Measurements from ENCODE around the gene ACRV1. TPM values are rescaled to one million over a fixed set of nuclear protein-coding genes. Genes with fewer than 3 reads are reported as not detected.
A peak's percentile ranks its signal among the peaks of the same experiment; 100 is the strongest.

Gene ACRV1
- total and polyA plus RNA-seq, 2 of the 13 experiments (the other 11 are each of a cell fraction or from before 2014, with no cell fraction given), result not detected

GRCh38 chr11:125625630-125626287 lies 54.9 kb downstream of the ACRV1 start (continued):
- TF ChIP-seq ZBTB39 (CRISPR knock-in tag; IDR thresholded peaks at IDR 0.05) (peak; percentile 56; the same call in 1 of the 2 replicates), RAD51 (IDR thresholded peaks at IDR 0.05; ENCODE audit: borderline replicate concordance) (no peak), ZNF878 (CRISPR knock-in tag; IDR thresholded peaks at IDR 0.05) (peak; percentile 59), BCLAF1 (IDR thresholded peaks at IDR 0.05) (no peak), HNF1B (CRISPR knock-in tag; IDR thresholded peaks at IDR 0.05) (peak; percentile 98), IRF1 (CRISPR knock-in tag; IDR thresholded peaks at IDR 0.05; ENCODE audit: low read depth) (no peak), FOXM1 (CRISPR knock-in tag; IDR thresholded peaks at IDR 0.05) (0 out of 2 replicates have a peak, but pooled peaks have one; percentile 73), CBFB (CRISPR knock-in tag; IDR thresholded peaks at IDR 0.05) (no peak), ZMYM4 (CRISPR knock-in tag; IDR thresholded peaks at IDR 0.05) (peak; percentile 87), NR2F6 (IDR thresholded peaks at IDR 0.05) (no peak), NR2F6 (CRISPR knock-in tag; IDR thresholded peaks at IDR 0.05) (no peak), HMGXB4 (CRISPR knock-in tag; IDR thresholded peaks at IDR 0.05; ENCODE audit: borderline replicate concordance in 1 of 2, low read depth in 1 of 2) (peak; percentile 76 to 97), TP53 (CRISPR knock-in tag; conservative IDR thresholded peaks at IDR 0.05) (peak; percentile 85; the same call in 1 of the 2 replicates), ZFP62 (CRISPR knock-in tag; IDR thresholded peaks at IDR 0.05) (no peak), ZNF772 (CRISPR knock-in tag; IDR thresholded peaks at IDR 0.05) (no peak), ZNF17 (CRISPR knock-in tag; IDR thresholded peaks at IDR 0.05) (no peak), PTBP1 (IDR thresholded peaks at IDR 0.05; ENCODE audit: low read depth, low read length, poor library complexity, severe bottlenecking) (no peak), ARNTL (CRISPR knock-in tag; IDR thresholded peaks at IDR 0.05) (peak; percentile 48; the same call in 1 of the 2 replicates), HDAC2 (CRISPR knock-in tag; IDR thresholded peaks at IDR 0.05) (peak; percentile 74), ZBTB14 (CRISPR knock-in tag; IDR thresholded peaks at IDR 0.05) (peak; percentile 100)

Data from HepG2 (cell line).